HepG2 (cell line): ENCODE results near the gene VSTM1. TPM values are rescaled to one million over a fixed set of nuclear protein-coding genes. Genes with fewer than 3 reads are reported as not detected.

Experiments used
- ATAC-seq: fragments of 200-7000 bp; cut with Tn5 transposase; 3 replicates; pipeline ENCODE4 v1.9.1; 2020; ENCODE audit warnings: mild to moderate bottlenecking, moderate library complexity
- BruUV-seq: library from RNA; stranded (reverse); fragments of 400-500 nt; replicated peaks from 2 replicates; lab custom pipeline; 2021; lab: Mats Ljungman, UMichigan
- CTCF ChIA-PET: fragments of 300-600 bp; formaldehyde crosslinking; extraction: SDS; loops from one replicate; lab custom pipeline; 2021; ENCODE audit warnings: low total read pairs, inconsistent platforms, low intra/inter-chr PET ratio; lab: Yijun Ruan, JAX
- POLR2A ChIA-PET: fragments of 350-600 bp; sonication (Branson Sonifier 250); formaldehyde crosslinking; loops from one replicate; lab custom pipeline; 2020; ENCODE audit warnings: antibody characterized with exemption, inconsistent platforms; lab: Yijun Ruan, JAX
- DNase-seq: peaks from one replicate; pipeline ENCODE4 v3.0.0-alpha.2; 2015; ENCODE audit warnings: low spot score
- FAIRE-seq: peaks from 3 replicates; lab custom pipeline; 2011; peaks lifted over from hg19 to GRCh38; lab: Jason Lieb, UNC
- H2AFZ ChIP-seq: one replicate; pipeline ENCODE4 v1.6.1; 2011; ENCODE audit warnings: low read length, inconsistent platforms
- H3K27ac ChIP-seq: fragments of 300-600 bp; 3 replicates; pipeline ENCODE4 v1.8.0; 2011; ENCODE audit warnings: mixed run types, mild to moderate bottlenecking, mixed read lengths, low read length, inconsistent platforms; ENCODE audit not compliant: insufficient read depth; ENCODE audit errors: extremely low read length
- H3K27me3 ChIP-seq, 2 experiments: fragments of 200-600 bp in 1 of 2; 2 replicates in 1 of 2; 3 replicates in 1 of 2; pipeline versions ENCODE4 v1.6.0 to v1.8.0; 2011; ENCODE audit warnings: low read length in 2 of 2, mild to moderate bottlenecking in 2 of 2, moderate library complexity in 2 of 2, inconsistent platforms in 1 of 2; ENCODE audit not compliant: insufficient read depth in 2 of 2, control insufficient read depth in 1 of 2
- H3K36me3 ChIP-seq, 2 experiments: fragments of 200-600 bp in 1 of 2; replicated peaks in 1 of 2; 2 replicates in 1 of 2; 3 replicates in 1 of 2; pipeline versions ENCODE4 v1.5.1 to v1.8.0; 2011; ENCODE audit warnings: low read length in 2 of 2, inconsistent platforms in 1 of 2; ENCODE audit not compliant: insufficient read depth in 2 of 2, control insufficient read depth in 1 of 2
- H3K4me1 ChIP-seq: 2 replicates; pipeline ENCODE4 v1.5.1; 2012; ENCODE audit warnings: low read length, inconsistent platforms; ENCODE audit not compliant: insufficient read depth
- H3K4me2 ChIP-seq: 2 replicates; pipeline ENCODE4 v1.6.0; 2011; ENCODE audit warnings: low read depth, low read length, inconsistent platforms
- H3K4me3 ChIP-seq, 3 experiments: fragments of 200-600 bp in 1 of 3; sonication (generic), shearing (Covaris generic) in 1 of 3; replicated peaks in 1 of 3; 2 replicates each; pipeline ENCODE4 v1.5.1; 2011 to 2016; ENCODE audit warnings: low read length in 3 of 3, inconsistent platforms in 2 of 3, low read depth in 2 of 3, mild to moderate bottlenecking in 2 of 3, control low read depth in 1 of 3, mixed read lengths in 1 of 3; ENCODE audit not compliant: insufficient read depth in 1 of 3
- H3K79me2 ChIP-seq: one replicate; pipeline ENCODE4 v1.6.1; 2011; ENCODE audit warnings: low read length, inconsistent platforms; ENCODE audit not compliant: insufficient read depth
- H3K9ac ChIP-seq: 2 replicates; pipeline ENCODE4 v1.6.0; 2011; ENCODE audit warnings: mild to moderate bottlenecking, low read depth, low read length, inconsistent platforms; ENCODE audit not compliant: insufficient read depth
- H3K9me3 ChIP-seq: 2 replicates; pipeline ENCODE4 v1.5.1; 2012; ENCODE audit warnings: mild to moderate bottlenecking, low read length
- H4K20me1 ChIP-seq: 2 replicates; pipeline ENCODE4 v1.6.0; 2011; ENCODE audit warnings: inconsistent platforms, mild to moderate bottlenecking, low read length, moderate library complexity; ENCODE audit not compliant: insufficient read depth
- CCAR2 ChIP-seq: fragments of 200-400 bp; formaldehyde crosslinking; optimal IDR thresholded peaks from 2 replicates; pipeline ENCODE3; 2018; ENCODE audit warnings: low read depth, mild to moderate bottlenecking, low read length, moderate library complexity
- HOXA3 ChIP-seq: sonication (generic); formaldehyde crosslinking; IDR thresholded peaks from 2 replicates; pipeline ENCODE4 v1.5.0; 2020; ENCODE audit warnings: missing genetic modification reagents
- MAFK ChIP-seq, 2 experiments: IDR thresholded peaks in 1 of 2; conservative IDR thresholded peaks in 1 of 2; 2 replicates each; pipeline ENCODE4 v1.6.1; 2011; ENCODE audit warnings: improper control_type of control experiment in 2 of 2, low read length in 2 of 2
- MIER3 ChIP-seq: IDR thresholded peaks from 2 replicates; pipeline ENCODE4 v1.6.1; 2016; ENCODE audit warnings: missing compliant biosample characterization, borderline replicate concordance
- PHB2 ChIP-seq: fragments of 450-650 bp; IDR thresholded peaks from 2 replicates; pipeline ENCODE4 v1.6.1; 2018; ENCODE audit not compliant: partially characterized antibody
- POLR2A ChIP-seq, 2 experiments: IDR thresholded peaks; 2 replicates each; pipeline ENCODE4 v1.6.1; 2011; ENCODE audit warnings: low read depth in 2 of 2, low read length in 2 of 2, mild to moderate bottlenecking in 1 of 2, moderate library complexity in 1 of 2; ENCODE audit not compliant: insufficient read depth in 1 of 2
- RFX1 ChIP-seq: fragments of 450-650 bp; IDR thresholded peaks from 2 replicates; pipeline ENCODE4 v1.6.1; 2017
- SMC3 ChIP-seq: IDR thresholded peaks from 2 replicates; pipeline ENCODE4 v1.6.1; 2011; ENCODE audit warnings: low read length, improper control_type of control experiment
- SRSF9 ChIP-seq: fragments of 200-400 bp; formaldehyde crosslinking; IDR thresholded peaks from 2 replicates; pipeline ENCODE4 v1.6.1; 2018; ENCODE audit warnings: borderline replicate concordance, mild to moderate bottlenecking, low read depth, low read length; ENCODE audit not compliant: insufficient read depth, poor library complexity, severe bottlenecking
- ZBTB37 ChIP-seq: sonication (generic); formaldehyde crosslinking; IDR thresholded peaks from 2 replicates; pipeline ENCODE4 v1.4.0; 2020; ENCODE audit warnings: mild to moderate bottlenecking, missing genetic modification reagents
- ZFP91 ChIP-seq: sonication (generic); formaldehyde crosslinking; IDR thresholded peaks from 2 replicates; pipeline ENCODE4 v1.9.0; 2022; ENCODE audit warnings: missing genetic modification reagents, mild to moderate bottlenecking, borderline replicate concordance
- ZNF24 ChIP-seq: fragments of 450-650 bp; IDR thresholded peaks from 2 replicates; pipeline ENCODE4 v1.6.1; 2017; ENCODE audit warnings: antibody characterized with exemption, mild to moderate bottlenecking
- ZNF350 ChIP-seq: sonication (generic); formaldehyde crosslinking; IDR thresholded peaks from 2 replicates; pipeline ENCODE4 v1.4.0; 2020; ENCODE audit warnings: mild to moderate bottlenecking, low read depth, missing genetic modification reagents, borderline replicate concordance
- ZNF446 ChIP-seq: sonication (generic); formaldehyde crosslinking; IDR thresholded peaks from 2 replicates; pipeline ENCODE4 v1.5.0; 2020; ENCODE audit warnings: mild to moderate bottlenecking, missing genetic modification reagents
- ZNF660 ChIP-seq: sonication (generic); formaldehyde crosslinking; IDR thresholded peaks from 2 replicates; pipeline ENCODE4 v1.5.1; 2020; ENCODE audit warnings: mild to moderate bottlenecking, low read depth, missing genetic modification reagents, borderline replicate concordance
- ZNF724P ChIP-seq: sonication (generic); formaldehyde crosslinking; IDR thresholded peaks from 2 replicates; pipeline ENCODE4 v1.8.0; 2022; ENCODE audit warnings: missing genetic modification reagents, borderline replicate concordance
- ZNF737 ChIP-seq: sonication (generic); formaldehyde crosslinking; IDR thresholded peaks from 2 replicates; pipeline ENCODE4 v1.5.0; 2020; ENCODE audit warnings: missing genetic modification reagents, mild to moderate bottlenecking, borderline replicate concordance
- ZNF775 ChIP-seq: sonication (generic); formaldehyde crosslinking; IDR thresholded peaks from 2 replicates; pipeline ENCODE4 v1.4.0; 2020; ENCODE audit warnings: missing genetic modification reagents, mild to moderate bottlenecking, moderate library complexity, borderline replicate concordance
- ZNF883 ChIP-seq: sonication (generic); formaldehyde crosslinking; IDR thresholded peaks from 2 replicates; pipeline ENCODE4 v1.5.1; 2020; ENCODE audit warnings: mild to moderate bottlenecking, missing genetic modification reagents; ENCODE audit errors: not compliant biosample characterization
- WGBS: methylation state at CpG from one replicate; pipeline ENCODE4 v1.1.6; 2017; ENCODE audit warnings: low lambda C conversion rate; 5-methylcytosine and 5-hydroxymethylcytosine counted together
- in situ Hi-C: cut with HindIII; loops from 2 replicates; pipeline ENCODE4 v1.10.0; 2017; ENCODE audit warnings: low pct_unique_long_range_greater_than_20kb; ENCODE audit not compliant: extremely low pct_ligation_motif_present
- intact Hi-C: fragments of 100-400 bp; cut with micrococcal nuclease; formaldehyde crosslinking; loops from one replicate; pipeline ENCODE4 v1.10.0; 2022; ENCODE audit not compliant: unreplicated experiment
- polyA plus RNA-seq, 8 experiments: library from polyadenylated mRNA; depleted of rRNA in 3 of 8; stranded (reverse) in 7 of 8; unstranded in 1 of 8; fragments of >200 nt; fragmentation: Illumina TruSeq in 4 of 8; extraction: Trizol in 4 of 8; gene quantifications; 2 replicates each; pipeline versions ENCODE4 v1.2.1 to v1.2.3, GENCODE V29; 2011 to 2016; ENCODE audit warnings: low read depth in 4 of 8, missing spikeins in 1 of 8, mixed read lengths in 1 of 8; ENCODE audit not compliant: insufficient read depth in 1 of 8
- total RNA-seq, 5 experiments: library from RNA; depleted of rRNA; stranded (reverse); fragments of >200 nt; fragmentation: Illumina TruSeq; extraction: Trizol; gene quantifications; 2 replicates each; pipeline ENCODE4 v1.2.3, GENCODE V29; 2016; ENCODE audit warnings: low read depth in 1 of 5

VSTM1 gene
- total and polyA plus RNA-seq, 2 of the 13 experiments (the other 11 are each of a cell fraction or from before 2014, with no cell fraction given), result not detected

- CTCF ChIA-PET, result no interaction called here
- no peak overlapping the region for H3K9ac ChIP-seq
Observed at GRCh38 chr19:54069470-54069869, 5.8 kb upstream of the VSTM1 start.

GRCh38 chr19:54062643-54063042 is 1.1 kb downstream of the VSTM1 start:
- POLR2A ChIA-PET, result no interaction called here
- Histone ChIP-seq H3K9ac (no peak overlapping the region), H2AFZ (no peak overlapping the region), H3K27me3 (peaks cover 0 to 14% of the 10 kb centered on the region in 2 experiments; a peak in 2 of 5 replicates), H4K20me1 (no peaks in the 10 kb centered on the region), H3K4me1 (no peaks in the 10 kb centered on the region), H3K9me3 (no peaks in the 10 kb centered on the region), H3K4me3 (no peak overlapping the region), H3K36me3 (no peaks in the 10 kb centered on the region), H3K27ac (no peak overlapping the region), H3K79me2 (no peaks in the 10 kb centered on the region), H3K4me2 (no peak overlapping the region)
- FAIRE-seq (no peak), DNase-seq (no peak), ATAC-seq (no peak)
- intact Hi-C loops (no loop called here), in situ Hi-C loops (no loop called here)
- CTCF ChIA-PET, result no interaction called here
- no TSS peak for BruUV-seq
- 22% methylated on average over 7 of the region's 9 CpGs for WGBS
- TF ChIP-seq SMC3, result no peak
- no peak for TF ChIP-seq CCAR2
- no peak for TF ChIP-seq PHB2
- TF ChIP-seq MAFK (conservative IDR thresholded peaks at IDR 0.05 in 1 of 2, IDR thresholded peaks at IDR 0.05 in 1 of 2; ENCODE audit: low read length in 2 of 2), result no peak
- TF ChIP-seq SRSF9, result no peak
- no peak for TF ChIP-seq MIER3 (CRISPR knock-in tag)
- no peak for TF ChIP-seq HOXA3 (CRISPR knock-in tag)
- no peak for TF ChIP-seq ZNF660
- TF ChIP-seq ZNF350 (CRISPR knock-in tag), result no peak
- no peak for TF ChIP-seq ZFP91 (CRISPR knock-in tag)
- TF ChIP-seq ZNF446 (CRISPR knock-in tag), result no peak

More at GRCh38 chr19:54069470-54069869, 5.8 kb upstream of the VSTM1 start:
- Histone ChIP-seq H3K4me1 (no peaks in the 10 kb centered on the region), H3K4me2 (no peak overlapping the region), H3K4me3 (no peak overlapping the region), H3K79me2 (no peaks in the 10 kb centered on the region), H3K27ac (no peak overlapping the region), H2AFZ (no peak overlapping the region), H4K20me1 (no peaks in the 10 kb centered on the region), H3K27me3 (no peaks in the 10 kb centered on the region; a peak in 1 of 5 replicates), H3K9me3 (peaks cover 9% of the 10 kb centered on the region), H3K36me3 (no peaks in the 10 kb centered on the region)
- WGBS, result 18% methylated on average over 5 of the region's 5 CpGs
- DNase-seq (no peak), FAIRE-seq (no peak), ATAC-seq (no peak)
- in situ Hi-C loops, result no loop called here
- POLR2A ChIA-PET, result no interaction called here
- intact Hi-C loops, result no loop called here
- BruUV-seq, result no TSS peak
- TF ChIP-seq ZNF775 (CRISPR knock-in tag), result no peak
- TF ChIP-seq ZNF883 (CRISPR knock-in tag), result no peak
- TF ChIP-seq RFX1, result no peak
- TF ChIP-seq ZNF737 (CRISPR knock-in tag), result no peak
- no peak for TF ChIP-seq ZNF24
- no peak for TF ChIP-seq ZNF724P (CRISPR knock-in tag)
- TF ChIP-seq ZBTB37 (CRISPR knock-in tag), result no peak
- no peak for TF ChIP-seq POLR2A (IDR thresholded peaks at IDR 0.05; ENCODE audit: insufficient read depth in 1 of 2, low read depth in 2 of 2, low read length in 2 of 2)
